ENCODE data around the gene TYMS.

The TYMS gene

GRCh38 chr18:654601-655000 is 2.9 kb upstream of the TYMS start:
- TF ChIP-seq CTCF (IDR thresholded peaks at IDR 0.05; ENCODE audit: low read depth, low read length) = no peak
- H3K4me3 ChIP-seq (replicated peaks in 1 of 2; ENCODE audit: low read depth in 2 of 2, low read length in 2 of 2) = no peak overlapping the region
- no peak for DNase-seq (ENCODE audit: low read depth in 2 of 2)

- no peak for TF ChIP-seq CTCF (IDR thresholded peaks at IDR 0.05; ENCODE audit: low read depth, low read length)
- DNase-seq (ENCODE audit: low read depth in 2 of 2) = no peak
- no peak overlapping the region for H3K4me3 ChIP-seq (replicated peaks in 1 of 2; ENCODE audit: low read depth in 2 of 2, low read length in 2 of 2)
Observed at GRCh38 chr18:655445-655844, 2.0 kb upstream of the TYMS start.

GRCh38 chr18:658001-658946 is 821 bp downstream of the TYMS start:
- no peak for TF ChIP-seq CTCF (IDR thresholded peaks at IDR 0.05; ENCODE audit: low read depth, low read length)
- DNase-seq (ENCODE audit: low read depth in 2 of 2) = peak; percentile 87 to 89
- H3K4me3 ChIP-seq (replicated peaks in 1 of 2; ENCODE audit: low read depth in 2 of 2, low read length in 2 of 2) = peak overlapping the region; percentile 83 to 95

GRCh38 chr18:658947-659533 is 1.6 kb downstream of the TYMS start:
- no peak for TF ChIP-seq CTCF (IDR thresholded peaks at IDR 0.05; ENCODE audit: low read depth, low read length)
- no peak for DNase-seq (ENCODE audit: low read depth in 2 of 2)
- peak overlapping the region; percentile 83 to 95 for H3K4me3 ChIP-seq (replicated peaks in 1 of 2; ENCODE audit: low read depth in 2 of 2, low read length in 2 of 2)

- no peak overlapping the region for H3K4me3 ChIP-seq (replicated peaks in 1 of 2; ENCODE audit: low read depth in 2 of 2, low read length in 2 of 2)
- TF ChIP-seq CTCF (IDR thresholded peaks at IDR 0.05; ENCODE audit: low read depth, low read length) = no peak
- DNase-seq (ENCODE audit: low read depth in 2 of 2) = no peak
Observed at GRCh38 chr18:659597-659996, 2.1 kb downstream of the TYMS start.

GRCh38 chr18:662197-662596 is 4.7 kb downstream of the TYMS start:
- H3K4me3 ChIP-seq (replicated peaks in 1 of 2; ENCODE audit: low read depth in 2 of 2, low read length in 2 of 2) = no peak overlapping the region
- no peak for DNase-seq (ENCODE audit: low read depth in 2 of 2)
- no peak for TF ChIP-seq CTCF (IDR thresholded peaks at IDR 0.05; ENCODE audit: low read depth, low read length)
